ENCODE results near the gene FBP2. TPM values are rescaled to one million over a fixed set of nuclear protein-coding genes. Genes with fewer than 3 reads are reported as not detected.

FBP2 gene
- 83.0 TPM for total RNA-seq

GRCh38 chr9:94593459-94594345, at the start of gene FBP2:
TSS of gene FBP2 (minus strand) at chr9:94593824. CDS start at chr9:94593726, 98 bp downstream.
- DNase-seq, result peak; percentile 49

- DNase-seq, result no peak
Observed at GRCh38 chr9:94643176-94643575, 49.6 kb upstream of the FBP2 start.

GRCh38 chr9:94642501-94642900, 48.9 kb upstream of the FBP2 start:
- DNase-seq, result no peak

- no peak for DNase-seq
Observed at GRCh38 chr9:94639999-94640376, 46.4 kb upstream of the FBP2 start.

GRCh38 chr9:94639061-94639998, 45.7 kb upstream of the FBP2 start, which contains the start of gene FBP1:
TSS of gene FBP1 (minus strand) at chr9:94639518. CDS start at chr9:94639310, 208 bp downstream.
- no peak for DNase-seq

GRCh38 chr9:94638335-94639060, 44.9 kb upstream of the FBP2 start:
- DNase-seq, result no peak

- peak; percentile 60 for DNase-seq
Observed at GRCh38 chr9:94632737-94633136, 39.1 kb upstream of the FBP2 start.

- DNase-seq, result no peak
Observed at GRCh38 chr9:94631599-94631998, 38.0 kb upstream of the FBP2 start.

GRCh38 chr9:94630833-94631232, 37.2 kb upstream of the FBP2 start:
- DNase-seq, result peak; percentile 66

- no peak for DNase-seq
Observed at GRCh38 chr9:94630281-94630680, 36.7 kb upstream of the FBP2 start.

GRCh38 chr9:94627287-94627686, 33.7 kb upstream of the FBP2 start:
- no peak for DNase-seq

- no peak for DNase-seq
Observed at GRCh38 chr9:94625835-94626234, 32.2 kb upstream of the FBP2 start.

GRCh38 chr9:94624629-94625028, 31.0 kb upstream of the FBP2 start:
- DNase-seq, result no peak

- DNase-seq, result peak; percentile 59
Observed at GRCh38 chr9:94623253-94623652, 29.6 kb upstream of the FBP2 start.

- DNase-seq, result peak; percentile 80
Observed at GRCh38 chr9:94622087-94622800, 28.6 kb upstream of the FBP2 start.

GRCh38 chr9:94619026-94619425, 25.4 kb upstream of the FBP2 start:
- DNase-seq, result no peak

- no peak for DNase-seq
Observed at GRCh38 chr9:94613003-94613402, 19.4 kb upstream of the FBP2 start.

- DNase-seq, result no peak
Observed at GRCh38 chr9:94612071-94612470, 18.4 kb upstream of the FBP2 start.

- DNase-seq, result no peak
Observed at GRCh38 chr9:94611638-94612068, 18.0 kb upstream of the FBP2 start.

GRCh38 chr9:94610181-94610606, 16.6 kb upstream of the FBP2 start:
- peak; percentile 80 for DNase-seq

GRCh38 chr9:94607423-94607691, 13.7 kb upstream of the FBP2 start:
- no peak for DNase-seq

Measured in tongue (tissue), 2 donors.